WERI-Rb-1 (cell line): ENCODE results near the gene SPOCK3.

Experiments used
- DNase-seq: peaks from one replicate; pipeline ENCODE4 v3.0.0-alpha.2; 2020
- H3K27ac ChIP-seq: fragments of 250-450 bp; sonication (Bioruptor Pico); 2 replicates; pipeline ENCODE4 v1.5.1; 2020; ENCODE audit warnings: mild to moderate bottlenecking, moderate library complexity
- H3K27me3 ChIP-seq: fragments of 250-450 bp; sonication (Bioruptor Pico); 2 replicates; pipeline ENCODE4 v1.5.1; 2021; ENCODE audit warnings: mild to moderate bottlenecking, low read depth, moderate library complexity; ENCODE audit not compliant: insufficient read depth, severe bottlenecking
- H3K36me3 ChIP-seq: fragments of 250-450 bp; sonication (Bioruptor Pico); 2 replicates; pipeline ENCODE4 v1.5.1; 2020; ENCODE audit warnings: mild to moderate bottlenecking, moderate library complexity
- H3K4me3 ChIP-seq: 2 replicates; pipeline ENCODE4 v1.5.1; 2011; ENCODE audit warnings: low read depth, mild to moderate bottlenecking, control low read depth, low read length
- H3K9me3 ChIP-seq: fragments of 250-450 bp; sonication (Bioruptor Pico); 2 replicates; pipeline ENCODE4 v1.5.1; 2021; ENCODE audit warnings: mild to moderate bottlenecking, moderate library complexity; ENCODE audit not compliant: severe bottlenecking
- TF ChIP-seq, protein P1 (sequence below): IDR thresholded peaks from 2 replicates; pipeline ENCODE4 v1.5.1; 2011; ENCODE audit warnings: low read depth, mild to moderate bottlenecking, control low read depth, inconsistent platforms, low read length

Gene SPOCK3

DNA sequence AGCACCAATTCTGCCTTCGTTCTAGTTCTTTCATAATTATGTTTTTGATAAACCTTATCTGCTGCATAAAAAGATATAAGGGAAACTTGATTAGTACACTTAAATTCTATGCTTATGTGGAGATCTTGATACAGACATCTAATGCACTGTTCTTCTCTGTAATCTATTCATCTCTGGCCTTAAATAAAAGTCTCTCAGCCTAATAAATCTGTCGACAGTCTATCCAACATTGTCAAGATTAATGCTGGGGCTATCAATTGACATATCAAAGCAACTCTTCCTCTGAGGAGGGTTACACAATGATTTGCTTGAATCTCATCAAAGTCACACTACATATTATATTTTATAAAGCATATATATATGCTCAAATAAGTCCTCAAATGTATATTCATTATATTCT is 545.5 kb downstream of the SPOCK3 start:
- TF ChIP-seq, protein P1, sequence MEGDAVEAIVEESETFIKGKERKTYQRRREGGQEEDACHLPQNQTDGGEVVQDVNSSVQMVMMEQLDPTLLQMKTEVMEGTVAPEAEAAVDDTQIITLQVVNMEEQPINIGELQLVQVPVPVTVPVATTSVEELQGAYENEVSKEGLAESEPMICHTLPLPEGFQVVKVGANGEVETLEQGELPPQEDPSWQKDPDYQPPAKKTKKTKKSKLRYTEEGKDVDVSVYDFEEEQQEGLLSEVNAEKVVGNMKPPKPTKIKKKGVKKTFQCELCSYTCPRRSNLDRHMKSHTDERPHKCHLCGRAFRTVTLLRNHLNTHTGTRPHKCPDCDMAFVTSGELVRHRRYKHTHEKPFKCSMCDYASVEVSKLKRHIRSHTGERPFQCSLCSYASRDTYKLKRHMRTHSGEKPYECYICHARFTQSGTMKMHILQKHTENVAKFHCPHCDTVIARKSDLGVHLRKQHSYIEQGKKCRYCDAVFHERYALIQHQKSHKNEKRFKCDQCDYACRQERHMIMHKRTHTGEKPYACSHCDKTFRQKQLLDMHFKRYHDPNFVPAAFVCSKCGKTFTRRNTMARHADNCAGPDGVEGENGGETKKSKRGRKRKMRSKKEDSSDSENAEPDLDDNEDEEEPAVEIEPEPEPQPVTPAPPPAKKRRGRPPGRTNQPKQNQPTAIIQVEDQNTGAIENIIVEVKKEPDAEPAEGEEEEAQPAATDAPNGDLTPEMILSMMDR = no peak
- no peaks in the 10 kb centered on the region for H3K36me3 ChIP-seq
- DNase-seq = no peak
- no peak overlapping the region for H3K27ac ChIP-seq
- no peaks in the 10 kb centered on the region for H3K9me3 ChIP-seq
- H3K27me3 ChIP-seq = no peaks in the 10 kb centered on the region
- no peak overlapping the region for H3K4me3 ChIP-seq

DNA sequence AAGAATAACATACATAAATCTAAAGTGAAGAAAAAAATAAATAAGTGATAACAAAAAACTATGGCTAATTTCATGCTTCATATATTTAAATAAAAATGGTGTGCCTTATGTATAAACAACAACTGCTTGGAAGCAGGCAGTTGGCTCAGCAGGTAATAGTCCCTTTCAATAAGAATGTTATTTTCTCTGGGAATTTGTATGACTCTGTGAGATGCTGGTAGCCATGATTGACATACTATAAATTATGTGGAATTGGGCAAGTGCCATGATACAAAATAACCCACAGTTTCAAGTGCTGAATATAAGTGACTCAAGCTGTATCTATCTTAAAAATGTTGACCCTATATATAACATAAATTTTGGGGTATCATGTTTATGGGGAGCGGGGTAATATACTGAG is 546.5 kb downstream of the SPOCK3 start:
- no peak for DNase-seq
- no peak overlapping the region for H3K27ac ChIP-seq
- TF ChIP-seq, protein P1 = no peak
- H3K9me3 ChIP-seq = no peaks in the 10 kb centered on the region
- no peaks in the 10 kb centered on the region for H3K36me3 ChIP-seq
- H3K4me3 ChIP-seq = no peak overlapping the region
- H3K27me3 ChIP-seq = no peaks in the 10 kb centered on the region
